ENCODE measurements around the gene SSTR1.

Gene SSTR1

DNA sequence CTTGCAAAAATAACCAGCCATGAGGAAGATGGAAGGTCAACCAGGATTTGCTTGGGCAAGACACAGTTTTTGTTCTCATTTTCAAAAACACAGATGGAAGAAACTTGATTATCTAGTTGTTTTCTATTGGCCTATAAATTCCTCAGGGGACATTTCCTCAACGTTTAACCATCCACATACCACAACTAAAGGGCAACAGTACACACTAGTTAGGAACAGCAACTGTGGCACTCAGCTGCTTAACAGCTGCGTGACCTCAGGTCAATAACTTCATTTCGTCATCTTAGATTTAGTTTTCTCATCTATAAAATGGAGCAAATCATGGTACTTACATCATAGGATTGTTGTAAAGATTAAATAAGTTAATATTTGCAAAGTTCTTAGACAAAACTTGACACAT lies 18.7 kb downstream of the SSTR1 start:
- DNase-seq (ENCODE audit: low spot score), result no peak
- TF ChIP-seq, protein P1, sequence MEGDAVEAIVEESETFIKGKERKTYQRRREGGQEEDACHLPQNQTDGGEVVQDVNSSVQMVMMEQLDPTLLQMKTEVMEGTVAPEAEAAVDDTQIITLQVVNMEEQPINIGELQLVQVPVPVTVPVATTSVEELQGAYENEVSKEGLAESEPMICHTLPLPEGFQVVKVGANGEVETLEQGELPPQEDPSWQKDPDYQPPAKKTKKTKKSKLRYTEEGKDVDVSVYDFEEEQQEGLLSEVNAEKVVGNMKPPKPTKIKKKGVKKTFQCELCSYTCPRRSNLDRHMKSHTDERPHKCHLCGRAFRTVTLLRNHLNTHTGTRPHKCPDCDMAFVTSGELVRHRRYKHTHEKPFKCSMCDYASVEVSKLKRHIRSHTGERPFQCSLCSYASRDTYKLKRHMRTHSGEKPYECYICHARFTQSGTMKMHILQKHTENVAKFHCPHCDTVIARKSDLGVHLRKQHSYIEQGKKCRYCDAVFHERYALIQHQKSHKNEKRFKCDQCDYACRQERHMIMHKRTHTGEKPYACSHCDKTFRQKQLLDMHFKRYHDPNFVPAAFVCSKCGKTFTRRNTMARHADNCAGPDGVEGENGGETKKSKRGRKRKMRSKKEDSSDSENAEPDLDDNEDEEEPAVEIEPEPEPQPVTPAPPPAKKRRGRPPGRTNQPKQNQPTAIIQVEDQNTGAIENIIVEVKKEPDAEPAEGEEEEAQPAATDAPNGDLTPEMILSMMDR (IDR thresholded peaks at IDR 0.05; ENCODE audit: borderline replicate concordance, control extremely low read depth, extremely low read depth, insufficient read depth, missing control alignments), result no peak
- in situ Hi-C loops (cut with MboI; ENCODE audit: low sequenced_read_pairs, unreplicated experiment), result no loop called here

DNA sequence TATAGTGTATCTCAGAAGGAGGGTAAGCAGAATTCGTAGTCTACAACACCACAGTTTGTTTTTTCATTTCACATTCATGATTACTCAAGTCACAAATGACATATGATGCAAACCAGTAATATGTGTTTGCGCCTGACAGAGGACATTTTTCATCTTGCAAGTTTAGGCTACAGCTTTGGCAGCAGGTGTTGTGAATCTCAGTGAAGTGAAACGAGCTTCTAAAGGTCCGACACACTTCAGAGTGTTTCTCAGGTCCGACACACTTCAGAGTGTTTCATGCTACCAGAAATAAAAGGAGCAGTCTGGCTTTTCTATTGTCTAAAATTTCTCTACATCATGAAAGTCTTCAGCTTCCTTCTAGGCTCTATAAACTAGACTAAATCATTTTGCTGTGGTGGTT lies 25.5 kb downstream of the SSTR1 start:
- TF ChIP-seq, protein P1 (IDR thresholded peaks at IDR 0.05; ENCODE audit: borderline replicate concordance, control extremely low read depth, extremely low read depth, insufficient read depth, missing control alignments), result no peak
- in situ Hi-C loops (cut with MboI; ENCODE audit: low sequenced_read_pairs, unreplicated experiment), result no loop called here
- DNase-seq (ENCODE audit: low spot score), result no peak

DNA sequence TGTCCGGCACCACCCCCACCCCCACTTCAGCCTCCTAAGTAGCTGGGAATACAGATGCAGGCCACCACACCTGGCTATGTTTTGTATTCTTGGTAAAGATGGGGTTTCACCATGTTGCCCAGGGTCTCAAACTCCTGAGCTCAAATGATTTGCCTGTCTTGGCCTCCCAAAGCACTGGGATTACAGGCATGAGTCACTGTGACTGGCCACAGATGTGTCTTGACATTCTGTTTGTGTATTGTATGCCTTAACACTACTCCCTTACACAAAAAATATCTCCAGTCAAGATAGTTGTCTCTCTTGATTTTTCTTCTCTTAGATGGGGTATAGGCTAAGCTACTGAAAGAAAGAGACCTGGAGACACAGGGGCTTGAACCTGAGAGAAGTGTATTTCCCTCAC lies 30.6 kb downstream of the SSTR1 start:
- no peak for DNase-seq (ENCODE audit: low spot score)
- TF ChIP-seq, protein P1 (IDR thresholded peaks at IDR 0.05; ENCODE audit: borderline replicate concordance, control extremely low read depth, extremely low read depth, insufficient read depth, missing control alignments), result no peak
- in situ Hi-C loops (cut with MboI; ENCODE audit: low sequenced_read_pairs, unreplicated experiment), result no loop called here

DNA sequence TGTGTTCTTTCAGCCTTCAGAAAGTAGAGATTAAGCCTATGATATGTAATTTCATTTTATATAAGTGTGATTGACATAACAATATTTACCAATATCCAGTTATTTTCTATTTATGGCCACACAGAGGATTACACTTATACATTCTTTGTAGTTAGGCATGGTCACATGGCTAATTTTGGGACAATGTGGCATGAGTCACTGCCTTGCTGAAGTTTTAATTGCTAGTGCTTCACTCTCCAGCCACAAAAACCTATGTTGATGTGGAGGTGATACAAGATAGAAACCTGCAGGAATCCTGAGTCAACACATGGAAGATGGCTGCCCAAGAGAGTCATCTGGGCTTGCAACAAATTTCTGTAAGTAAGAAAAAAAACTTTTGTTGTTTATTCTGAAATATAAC lies 31.2 kb downstream of the SSTR1 start:
- DNase-seq (ENCODE audit: low spot score), result no peak
- TF ChIP-seq, protein P1 (IDR thresholded peaks at IDR 0.05; ENCODE audit: borderline replicate concordance, control extremely low read depth, extremely low read depth, insufficient read depth, missing control alignments), result no peak
- in situ Hi-C loops (cut with MboI; ENCODE audit: low sequenced_read_pairs, unreplicated experiment), result no loop called here

DNA sequence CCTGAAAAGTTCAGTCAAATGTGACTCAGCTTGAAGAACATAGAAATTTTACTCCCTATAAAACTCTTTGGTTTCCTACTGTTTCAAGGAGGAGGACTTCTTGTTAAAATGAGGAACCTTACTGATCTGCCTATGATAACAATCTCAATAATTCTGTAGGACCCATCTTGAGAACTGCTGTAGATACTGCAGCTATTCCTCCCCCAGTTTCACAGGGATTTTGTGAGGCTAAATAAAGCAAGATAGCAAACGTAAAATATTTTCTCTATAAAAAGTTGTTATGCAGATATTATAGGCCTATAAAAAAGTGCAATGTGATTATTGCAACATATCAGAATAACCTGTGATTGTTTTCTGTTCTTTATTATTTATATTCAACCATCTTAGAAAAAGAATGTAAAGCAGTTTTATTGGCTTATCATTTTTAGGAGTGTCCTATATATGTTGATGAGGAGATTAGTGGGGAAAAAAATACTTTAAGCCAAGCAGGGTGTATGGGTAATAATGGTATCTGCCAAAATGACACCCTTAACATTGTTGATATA lies 36.1 kb downstream of the SSTR1 start:
- TF ChIP-seq, protein P1 (IDR thresholded peaks at IDR 0.05; ENCODE audit: borderline replicate concordance, control extremely low read depth, extremely low read depth, insufficient read depth, missing control alignments), result no peak
- in situ Hi-C loops (cut with MboI; ENCODE audit: low sequenced_read_pairs, unreplicated experiment), result no loop called here
- no peak for DNase-seq (ENCODE audit: low spot score)

DNA sequence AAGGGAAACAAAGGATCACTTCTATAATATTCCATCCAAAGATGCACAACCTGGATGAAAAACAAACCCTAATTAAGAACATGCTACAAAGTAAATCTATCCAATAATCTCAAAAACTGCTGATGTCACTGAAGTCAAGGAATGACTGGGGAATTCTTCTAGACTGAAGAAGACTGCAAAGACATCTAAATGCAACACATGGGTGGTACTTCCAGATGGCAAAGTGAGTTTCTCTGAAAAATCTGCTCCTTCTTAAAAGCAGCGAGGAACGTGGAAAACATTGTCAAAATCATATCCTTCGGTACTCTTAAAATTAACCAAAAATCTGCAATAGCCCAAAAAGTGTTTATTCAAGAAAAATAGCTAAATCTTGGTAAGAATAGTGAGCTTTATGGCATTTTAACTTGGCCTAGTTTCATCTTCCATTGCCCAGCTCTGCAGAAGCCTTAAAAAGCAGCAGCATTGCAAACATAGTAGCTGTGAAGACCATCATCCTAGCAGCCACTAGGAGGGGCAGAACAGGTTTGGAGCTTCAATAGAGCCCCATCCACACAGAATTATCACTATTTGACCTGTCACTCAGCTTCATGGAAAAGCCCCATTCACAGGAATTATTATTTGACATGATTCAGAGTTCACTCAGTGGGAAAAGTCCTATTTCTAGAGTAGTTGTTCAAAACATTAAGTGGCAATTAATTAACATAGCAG lies 40.8 kb downstream of the SSTR1 start:
- TF ChIP-seq, protein P1 (IDR thresholded peaks at IDR 0.05; ENCODE audit: borderline replicate concordance, control extremely low read depth, extremely low read depth, insufficient read depth, missing control alignments), result no peak
- in situ Hi-C loops (cut with MboI; ENCODE audit: low sequenced_read_pairs, unreplicated experiment), result no loop called here
- no peak for DNase-seq (ENCODE audit: low spot score)

Data from GM13976 (cell line).